Activated CD4-positive, CD25-positive, alpha-beta regulatory T cell treated with anti-CD3 and anti-CD28 coated beads, Interleukin-2, amount 50 U/mL, for 72 hours (primary cell): ENCODE measurements around the gene TM9SF4.

Experiments used
- DNase-seq: peaks from one replicate; pipeline ENCODE4 v3.0.0; 2021

Gene TM9SF4

GRCh38 chr20:32109392-32110172 is at the start of gene TM9SF4:
TSS of gene TM9SF4 (plus strand) at chr20:32109714. CDS start at chr20:32109741, 27 bp downstream.
- DNase-seq, result peak; percentile 85

- DNase-seq, result no peak
Observed at GRCh38 chr20:32062776-32063170, 46.7 kb upstream of the TM9SF4 start.

GRCh38 chr20:32063695-32064094 is 45.8 kb upstream of the TM9SF4 start:
- DNase-seq, result no peak

GRCh38 chr20:32064667-32065066 is 44.8 kb upstream of the TM9SF4 start:
- no peak for DNase-seq

GRCh38 chr20:32067234-32067821 is 42.2 kb upstream of the TM9SF4 start:
- no peak for DNase-seq

GRCh38 chr20:32068174-32068573 is 41.3 kb upstream of the TM9SF4 start:
- no peak for DNase-seq

- no peak for DNase-seq
Observed at GRCh38 chr20:32069711-32070110, 39.8 kb upstream of the TM9SF4 start.

GRCh38 chr20:32070282-32070681 is 39.2 kb upstream of the TM9SF4 start:
- no peak for DNase-seq

GRCh38 chr20:32070690-32071213 is 38.8 kb upstream of the TM9SF4 start:
- no peak for DNase-seq

GRCh38 chr20:32071395-32072167 is 37.9 kb upstream of the TM9SF4 start:
- DNase-seq, result no peak

- DNase-seq, result no peak
Observed at GRCh38 chr20:32072168-32072750, 37.3 kb upstream of the TM9SF4 start.

GRCh38 chr20:32075534-32075933 is 34.0 kb upstream of the TM9SF4 start:
- DNase-seq, result no peak

- no peak for DNase-seq
Observed at GRCh38 chr20:32077190-32077589, 32.3 kb upstream of the TM9SF4 start.

GRCh38 chr20:32078322-32078721 is 31.2 kb upstream of the TM9SF4 start:
- DNase-seq, result no peak

- DNase-seq, result no peak
Observed at GRCh38 chr20:32078791-32079190, 30.7 kb upstream of the TM9SF4 start.

- no peak for DNase-seq
Observed at GRCh38 chr20:32079655-32080109, 29.8 kb upstream of the TM9SF4 start.

- no peak for DNase-seq
Observed at GRCh38 chr20:32080783-32081182, 28.7 kb upstream of the TM9SF4 start.

GRCh38 chr20:32083469-32083868 is 26.0 kb upstream of the TM9SF4 start:
- DNase-seq, result no peak

GRCh38 chr20:32087070-32087469 is 22.4 kb upstream of the TM9SF4 start:
- DNase-seq, result no peak

- no peak for DNase-seq
Observed at GRCh38 chr20:32088759-32089158, 20.8 kb upstream of the TM9SF4 start.

- no peak for DNase-seq
Observed at GRCh38 chr20:32089637-32090362, 19.7 kb upstream of the TM9SF4 start.

- peak; percentile 81 for DNase-seq
Observed at GRCh38 chr20:32091888-32092346, 17.6 kb upstream of the TM9SF4 start.
